Gastrocnemius medialis (tissue), 4 donors: Measurements from ENCODE around the gene PAX5. TPM values are rescaled to one million over a fixed set of nuclear protein-coding genes. Genes with fewer than 3 reads are reported as not detected.

ENCODE experiments used
- ATAC-seq, 2 donors: fragments of 150-250 bp; one replicate each; pipeline ENCODE4 v1.9.1; 2016
- DNase-seq, 2 donors: peaks; one replicate each; pipeline ENCODE4 v3.0.0-alpha.2; 2019
- H3K27ac ChIP-seq, 4 donors: fragments of 200-600 bp; sonication (generic); 1 replicate in 1 of 4; 2 replicates in 3 of 4; pipeline ENCODE4 v1.5.1; 2016 to 2018; ENCODE audit warnings: mild to moderate bottlenecking in 2 of 4, moderate library complexity in 1 of 4
- H3K27me3 ChIP-seq, 3 donors: fragments of 200-600 bp; sonication (generic) in 2 of 3; 1 replicate in 1 of 3; 2 replicates in 2 of 3; pipeline versions ENCODE4 v1.5.1 to v1.6.0; 2016 to 2019; ENCODE audit warnings: mild to moderate bottlenecking in 1 of 3, moderate library complexity in 1 of 3
- H3K36me3 ChIP-seq, 2 donors: fragments of 200-600 bp; sonication (generic) in 1 of 2; one replicate each; pipeline ENCODE4 v1.5.1; 2017 to 2018
- H3K4me1 ChIP-seq, 2 donors: fragments of 200-600 bp; sonication (generic) in 1 of 2; one replicate each; pipeline ENCODE4 v1.5.1; 2016 to 2017; ENCODE audit warnings: mild to moderate bottlenecking in 2 of 2
- H3K4me3 ChIP-seq, 4 donors: fragments of 200-600 bp; sonication (generic) in 3 of 4; 1 replicate in 1 of 4; 2 replicates in 3 of 4; pipeline ENCODE4 v1.5.1; 2016 to 2019; ENCODE audit warnings: mild to moderate bottlenecking in 2 of 4
- H3K9me3 ChIP-seq, 3 donors: fragments of 200-600 bp; sonication (generic) in 2 of 3; 1 replicate in 1 of 3; 2 replicates in 2 of 3; pipeline ENCODE4 v1.5.1; 2016 to 2019
- CTCF ChIP-seq, 5 experiments: fragments of 450-650 bp in 3 of 5; fragments of 200-600 bp in 2 of 5; sonication (generic) in 2 of 5; IDR thresholded peaks in 4 of 5; conservative IDR thresholded peaks in 1 of 5; 1 replicate in 4 of 5; 2 replicates in 1 of 5; pipeline ENCODE4 v1.5.1; 2016 to 2019; ENCODE audit warnings: antibody characterized with exemption in 5 of 5, mild to moderate bottlenecking in 3 of 5, moderate library complexity in 3 of 5
- POLR2A ChIP-seq, 2 donors: fragments of 450-650 bp; IDR thresholded peaks; one replicate each; pipeline ENCODE4 v1.6.1; 2017; ENCODE audit warnings: antibody characterized with exemption in 2 of 2, mild to moderate bottlenecking in 2 of 2, moderate library complexity in 2 of 2
- in situ Hi-C, 4 donors: fragments of 200-750 bp; cut with MboI; loops; one replicate each; pipeline versions ENCODE4 v1.15.0 to v1.8.0; 2017; ENCODE audit warnings: low sequenced_read_pairs in 4 of 4
- intact Hi-C: fragments of 100-400 bp; cut with DNase I; formaldehyde crosslinking; loops from one replicate; pipeline ENCODE4 v1.15.1; 2023; ENCODE audit warnings: low total_unique reads
- total RNA-seq, 4 donors: library from RNA; depleted of rRNA; stranded (reverse); fragments of >200 nt; gene quantifications; one replicate each; pipeline versions ENCODE4 v1.1.0 to v1.2.3, GENCODE V29; 2016

Gene PAX5
- total RNA-seq, 4 donors from 2014 or later: 0.19 TPM; not detected in 3

- no peaks in the 10 kb centered on the region for H3K4me1 ChIP-seq
- H3K27ac ChIP-seq: no peak overlapping the region
- ATAC-seq: no peak
Measured at GRCh38 chr9:36823934-36824333, 210.1 kb downstream of the PAX5 start.

GRCh38 chr9:36823466-36823865 is 210.6 kb downstream of the PAX5 start:
- in situ Hi-C loops: loop anchor here in 1 of 4 donors (25.0 kb wide), 1 partner anchor 111 kb away; no protein-coding TSS in a partner anchor
- no peak for ATAC-seq
- no peak overlapping the region for H3K27ac ChIP-seq
- intact Hi-C loops: no loop called here
- H3K27me3 ChIP-seq: peaks cover 9 to 17% (median 10%) of the 10 kb centered on the region in 3 donors
- no peaks in the 10 kb centered on the region for H3K36me3 ChIP-seq
- TF ChIP-seq POLR2A (IDR thresholded peaks at IDR 0.05): no peak
- TF ChIP-seq CTCF (IDR thresholded peaks at IDR 0.05 in 4 of 5, conservative IDR thresholded peaks at IDR 0.05 in 1 of 5): no peak
- H3K4me1 ChIP-seq: no peaks in the 10 kb centered on the region
- no peak overlapping the region for H3K4me3 ChIP-seq
- H3K9me3 ChIP-seq: no peaks in the 10 kb centered on the region
- DNase-seq: no peak

More at GRCh38 chr9:36823934-36824333, 210.1 kb downstream of the PAX5 start:
- Histone ChIP-seq H3K27me3 (peaks cover 8 to 12% (median 9%) of the 10 kb centered on the region in 3 donors), H3K9me3 (no peaks in the 10 kb centered on the region), H3K36me3 (no peaks in the 10 kb centered on the region), H3K4me3 (no peak overlapping the region)
- no peak for DNase-seq
- intact Hi-C loops: no loop called here
- in situ Hi-C loops: loop anchor here in 1 of 4 donors (25.0 kb wide), 1 partner anchor 112 kb away; no protein-coding TSS in a partner anchor
- TF ChIP-seq CTCF (IDR thresholded peaks at IDR 0.05 in 4 of 5, conservative IDR thresholded peaks at IDR 0.05 in 1 of 5): no peak
- no peak for TF ChIP-seq POLR2A (IDR thresholded peaks at IDR 0.05)

DNA sequence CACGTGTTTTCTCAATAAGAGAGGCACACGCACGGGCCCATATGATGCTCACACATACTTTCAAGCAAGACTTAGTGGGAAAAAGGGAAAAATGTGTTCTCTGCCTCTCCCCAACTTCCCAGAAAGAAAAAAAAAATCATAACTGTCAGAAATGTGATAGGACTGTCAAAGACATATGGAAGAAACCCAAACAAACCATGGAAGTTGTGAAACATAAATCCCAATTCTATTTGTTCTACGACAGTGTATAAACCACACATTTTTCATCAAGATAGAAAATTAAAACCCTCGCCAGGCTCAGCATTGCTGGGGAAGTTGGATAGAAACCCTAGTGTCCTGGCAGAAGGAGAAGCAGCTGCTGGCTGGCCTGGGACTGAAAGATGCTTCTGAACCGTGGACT is 211.9 kb downstream of the PAX5 start:
- H3K9me3 ChIP-seq: no peaks in the 10 kb centered on the region
- in situ Hi-C loops: loop anchor here in 1 of 4 donors (25.0 kb wide), 1 partner anchor 110 kb away; no protein-coding TSS in a partner anchor
- no peak for DNase-seq
- ATAC-seq: no peak
- peaks cover 18 to 28% (median 19%) of the 10 kb centered on the region in 3 donors for H3K27me3 ChIP-seq
- no peaks in the 10 kb centered on the region for H3K4me1 ChIP-seq
- no peak for TF ChIP-seq CTCF (IDR thresholded peaks at IDR 0.05 in 4 of 5, conservative IDR thresholded peaks at IDR 0.05 in 1 of 5)
- no peak for TF ChIP-seq POLR2A (IDR thresholded peaks at IDR 0.05)
- intact Hi-C loops: no loop called here
- H3K4me3 ChIP-seq: no peak overlapping the region
- H3K27ac ChIP-seq: no peak overlapping the region
- no peaks in the 10 kb centered on the region for H3K36me3 ChIP-seq

GRCh38 chr9:36820392-36820861 is 213.6 kb downstream of the PAX5 start:
- Histone ChIP-seq H3K27ac (no peak overlapping the region), H3K4me1 (no peaks in the 10 kb centered on the region), H3K27me3 (peaks cover 18 to 35% (median 22%) of the 10 kb centered on the region in 3 donors), H3K36me3 (no peaks in the 10 kb centered on the region), H3K9me3 (no peaks in the 10 kb centered on the region), H3K4me3 (no peak overlapping the region)
- TF ChIP-seq POLR2A (IDR thresholded peaks at IDR 0.05) (no peak), CTCF (IDR thresholded peaks at IDR 0.05 in 4 of 5, conservative IDR thresholded peaks at IDR 0.05 in 1 of 5) (no peak)
- ATAC-seq (no peak), DNase-seq (no peak)
- in situ Hi-C loops: loop anchor here in 1 of 4 donors (25.0 kb wide), 1 partner anchor 108 kb away; no protein-coding TSS in a partner anchor
- intact Hi-C loops: no loop called here
